Common myeloid progenitor, CD34-positive (primary cell): ENCODE data around the gene SPACA9.

Source experiments
- CTCF ChIA-PET: fragments of 350-600 bp; sonication (Branson Sonifier 250); formaldehyde crosslinking; loops from one replicate; lab custom pipeline; 2021; ENCODE audit warnings: antibody characterized with exemption; lab: Charles Lee
- POLR2A ChIA-PET: fragments of 350-600 bp; sonication (Branson Sonifier 250); formaldehyde crosslinking; loops from one replicate; lab custom pipeline; 2021; ENCODE audit warnings: antibody characterized with exemption; lab: Charles Lee
- DNase-seq, 3 donors: peaks; one replicate each; pipeline versions ENCODE4 v3.0.0 to v3.0.0-alpha.2; 2013
- H3K27ac ChIP-seq, 2 experiments: 1 replicate in 1 of 2; 2 replicates in 1 of 2; pipeline ENCODE4 v1.7.0; 2013; ENCODE audit warnings: inconsistent platforms in 2 of 2, low read length in 2 of 2, mild to moderate bottlenecking in 2 of 2, low read depth in 1 of 2, moderate library complexity in 1 of 2; ENCODE audit not compliant: severe bottlenecking in 2 of 2, insufficient read depth in 1 of 2, poor library complexity in 1 of 2
- H3K27me3 ChIP-seq, 5 experiments: replicated peaks in 2 of 5; 1 replicate in 3 of 5; 2 replicates in 2 of 5; pipeline versions ENCODE4 v1.6.1 to v1.7.0; 2013; ENCODE audit warnings: low read length in 4 of 5, mild to moderate bottlenecking in 2 of 5, moderate library complexity in 2 of 5, inconsistent platforms in 1 of 5; ENCODE audit not compliant: insufficient read depth in 5 of 5, control insufficient read depth in 4 of 5
- H3K36me3 ChIP-seq, 4 experiments: 1 replicate in 2 of 4; 2 replicates in 2 of 4; pipeline versions ENCODE4 v1.6.1 to v1.7.0; 2013; ENCODE audit warnings: low read length in 3 of 4, control low read depth in 1 of 4, mild to moderate bottlenecking in 1 of 4; ENCODE audit not compliant: control insufficient read depth in 4 of 4, insufficient read depth in 4 of 4
- H3K4me1 ChIP-seq, 4 experiments: 1 replicate in 3 of 4; 2 replicates in 1 of 4; pipeline versions ENCODE4 v1.6.1 to v1.7.1; 2013; ENCODE audit warnings: low read length in 3 of 4, mild to moderate bottlenecking in 3 of 4, control low read depth in 1 of 4, inconsistent platforms in 1 of 4, moderate library complexity in 1 of 4; ENCODE audit not compliant: control insufficient read depth in 4 of 4, insufficient read depth in 4 of 4; ENCODE audit errors: control extremely low read depth in 1 of 4
- H3K4me3 ChIP-seq, 7 experiments: 1 replicate in 4 of 7; 2 replicates in 3 of 7; pipeline versions ENCODE4 v1.5.1 to v1.7.0; 2013; ENCODE audit warnings: mild to moderate bottlenecking in 7 of 7, low read length in 6 of 7, moderate library complexity in 6 of 7, inconsistent platforms in 2 of 7, low read depth in 2 of 7, control low read depth in 1 of 7; ENCODE audit not compliant: insufficient read depth in 4 of 7, control insufficient read depth in 1 of 7; ENCODE audit errors: extremely low read depth in 1 of 7
- H3K9me3 ChIP-seq, 5 experiments: 1 replicate in 4 of 5; 2 replicates in 1 of 5; pipeline versions ENCODE4 v1.6.1 to v1.7.1; 2013; ENCODE audit warnings: low read length in 4 of 5, mild to moderate bottlenecking in 2 of 5, inconsistent platforms in 1 of 5, low read depth in 1 of 5, moderate library complexity in 1 of 5; ENCODE audit not compliant: control insufficient read depth in 4 of 5, insufficient read depth in 2 of 5; ENCODE audit errors: control extremely low read depth in 1 of 5
- WGBS: methylation state at CpG from one replicate; pipeline ENCODE4 v1.1.5; 2013; ENCODE audit not compliant: insufficient coverage; 5-methylcytosine and 5-hydroxymethylcytosine counted together

Gene SPACA9

GRCh38 chr9:132935026-132935425, 56.3 kb downstream of the SPACA9 start:
- POLR2A ChIA-PET: no interaction called here
- H3K9me3 ChIP-seq: no peaks in the 10 kb centered on the region
- no peak overlapping the region for H3K4me3 ChIP-seq
- DNase-seq: no peak
- peaks cover 0 to 29% (median 7%) of the 10 kb centered on the region in 4 experiments for H3K36me3 ChIP-seq
- H3K27ac ChIP-seq: no peak overlapping the region
- 97% methylated on average over 5 of the region's 6 CpGs for WGBS
- H3K27me3 ChIP-seq: no peaks in the 10 kb centered on the region
- H3K4me1 ChIP-seq: peaks cover 0 to 4% (median 0%) of the 10 kb centered on the region in 4 experiments
- CTCF ChIA-PET: interaction anchor here (0.8 to 1.6 kb wide), 7 partner anchors 10 to 42 kb away, joined by 3 to 5 read pairs (median 4); partner anchors contain the start of gene TSC1

GRCh38 chr9:132937463-132937901, 58.8 kb downstream of the SPACA9 start:
- ChIA-PET POLR2A (no interaction called here), CTCF (no interaction called here)
- peaks cover 0 to 17% (median 7%) of the 10 kb centered on the region in 4 experiments for H3K36me3 ChIP-seq
- H3K27ac ChIP-seq: no peak overlapping the region
- H3K4me1 ChIP-seq: peaks cover 0 to 6% (median 1%) of the 10 kb centered on the region in 4 experiments
- no peak for DNase-seq
- no peaks in the 10 kb centered on the region for H3K27me3 ChIP-seq
- no peaks in the 10 kb centered on the region for H3K9me3 ChIP-seq
- no peak overlapping the region for H3K4me3 ChIP-seq
- 96% methylated on average over 4 of the region's 7 CpGs for WGBS

GRCh38 chr9:132939169-132939568, 60.5 kb downstream of the SPACA9 start:
- Histone ChIP-seq H3K27me3 (no peaks in the 10 kb centered on the region), H3K4me1 (peaks cover 7 to 20% (median 13%) of the 10 kb centered on the region in 4 experiments), H3K4me3 (no peak overlapping the region), H3K27ac (no peak overlapping the region), H3K36me3 (peaks cover 0 to 9% (median 3%) of the 10 kb centered on the region in 4 experiments), H3K9me3 (no peaks in the 10 kb centered on the region)
- CTCF ChIA-PET: interaction anchor here (0.7 to 1.0 kb wide), 2 partner anchors 21 to 23 kb away, joined by 3 read pairs; no protein-coding TSS in a partner anchor
- POLR2A ChIA-PET: interaction anchor here (0.7 kb wide), 1 partner anchor 31 kb away, joined by 6 read pairs; no protein-coding TSS in a partner anchor
- 100% methylated on average over 1 of the region's 1 CpG for WGBS
- no peak for DNase-seq
